Measurements from ENCODE around the gene PCDH11X.
"Not testable (repeated sequence)": the region's sequence is repeated elsewhere in the genome, so short reads cannot be mapped to it uniquely, and the experiment has no call there.

DNA sequence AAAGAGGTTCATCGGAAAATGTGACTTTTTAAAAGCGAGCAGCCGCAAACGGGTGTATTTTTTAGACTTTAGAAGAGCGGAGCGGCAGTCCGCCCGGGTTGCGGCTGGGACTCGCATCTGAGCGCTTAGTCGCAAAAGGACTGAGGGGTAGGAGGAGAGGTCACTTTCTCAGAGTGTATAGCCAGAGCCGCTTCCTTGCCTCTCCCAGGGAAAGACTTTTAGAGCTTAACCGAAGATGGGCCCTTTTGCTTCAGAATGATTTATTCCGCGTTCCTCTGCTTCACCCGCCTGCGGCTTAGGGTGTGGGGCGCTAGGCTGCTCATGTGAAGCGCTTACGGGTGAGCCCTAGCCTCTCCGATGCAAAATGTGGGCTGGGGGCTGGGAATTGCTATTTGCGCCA, 1.5 kb downstream of the PCDH11X start:
- not testable (repeated sequence) for TF ChIP-seq EZH2 (IDR thresholded peaks at IDR 0.05; ENCODE audit: low read length, missing control alignments)
- TF ChIP-seq, protein P1, sequence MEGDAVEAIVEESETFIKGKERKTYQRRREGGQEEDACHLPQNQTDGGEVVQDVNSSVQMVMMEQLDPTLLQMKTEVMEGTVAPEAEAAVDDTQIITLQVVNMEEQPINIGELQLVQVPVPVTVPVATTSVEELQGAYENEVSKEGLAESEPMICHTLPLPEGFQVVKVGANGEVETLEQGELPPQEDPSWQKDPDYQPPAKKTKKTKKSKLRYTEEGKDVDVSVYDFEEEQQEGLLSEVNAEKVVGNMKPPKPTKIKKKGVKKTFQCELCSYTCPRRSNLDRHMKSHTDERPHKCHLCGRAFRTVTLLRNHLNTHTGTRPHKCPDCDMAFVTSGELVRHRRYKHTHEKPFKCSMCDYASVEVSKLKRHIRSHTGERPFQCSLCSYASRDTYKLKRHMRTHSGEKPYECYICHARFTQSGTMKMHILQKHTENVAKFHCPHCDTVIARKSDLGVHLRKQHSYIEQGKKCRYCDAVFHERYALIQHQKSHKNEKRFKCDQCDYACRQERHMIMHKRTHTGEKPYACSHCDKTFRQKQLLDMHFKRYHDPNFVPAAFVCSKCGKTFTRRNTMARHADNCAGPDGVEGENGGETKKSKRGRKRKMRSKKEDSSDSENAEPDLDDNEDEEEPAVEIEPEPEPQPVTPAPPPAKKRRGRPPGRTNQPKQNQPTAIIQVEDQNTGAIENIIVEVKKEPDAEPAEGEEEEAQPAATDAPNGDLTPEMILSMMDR (conservative IDR thresholded peaks at IDR 0.05 in 1 of 2, IDR thresholded peaks at IDR 0.05 in 1 of 2; ENCODE audit: low read depth in 1 of 2, low read length in 2 of 2): not testable (repeated sequence)
